Fibroblast of mammary gland (primary cell): ENCODE measurements around the gene MEAF6.
A peak's percentile ranks its signal among the peaks of the same experiment; 100 is the strongest.
"Not testable (repeated sequence)": the region's sequence is repeated elsewhere in the genome, so short reads cannot be mapped to it uniquely, and the experiment has no call there.

ENCODE experiments used
- DNase-seq: peaks from one replicate; pipeline ENCODE4 v3.0.0-alpha.2; 2010; ENCODE audit warnings: low read depth
- H3K4me3 ChIP-seq: 2 replicates; pipeline ENCODE4 v1.5.1; 2011; ENCODE audit warnings: low read depth, mild to moderate bottlenecking, low read length, moderate library complexity; ENCODE audit not compliant: control insufficient read depth
- CTCF ChIP-seq: conservative IDR thresholded peaks from 2 replicates; pipeline ENCODE4 v1.5.1; 2011; ENCODE audit warnings: low read depth, low read length, inconsistent platforms; ENCODE audit not compliant: control insufficient read depth, insufficient read depth

Gene MEAF6

GRCh38 chr1:37517569-37517968 lies 3.0 kb upstream of the MEAF6 start:
- no peak overlapping the region for H3K4me3 ChIP-seq
- DNase-seq, result no peak
- no peak for TF ChIP-seq CTCF

GRCh38 chr1:37515185-37516034 lies 844 bp upstream of the MEAF6 start:
- no peak for TF ChIP-seq CTCF
- H3K4me3 ChIP-seq, result peak overlapping the region; percentile 67
- DNase-seq, result no peak

DNA sequence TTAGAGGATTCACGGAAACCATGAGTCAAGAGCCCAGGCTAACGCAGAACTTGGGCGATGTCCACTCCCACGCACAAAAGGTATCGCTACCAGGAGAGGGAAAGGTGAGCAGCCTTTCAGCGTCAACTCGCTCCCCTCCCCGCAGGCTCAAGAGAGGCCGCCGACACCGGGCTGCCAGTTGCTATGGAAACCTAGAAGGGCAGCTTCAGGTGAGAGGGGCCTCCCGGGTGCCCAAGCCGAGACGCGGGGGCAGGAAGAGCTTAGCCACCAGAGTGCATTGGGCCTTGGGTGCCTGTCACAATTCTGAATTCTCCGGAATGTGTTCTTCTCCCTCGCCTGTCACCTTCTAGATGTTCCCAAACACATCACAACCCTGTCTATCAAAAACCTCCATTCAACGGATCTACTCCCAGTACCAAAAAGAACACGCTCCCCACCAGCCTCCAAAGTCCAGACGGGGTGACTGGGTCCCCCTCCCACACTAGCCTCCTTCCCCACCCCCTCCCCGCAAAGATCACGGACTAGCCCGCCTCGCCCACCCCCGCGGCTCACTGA lies 694 bp downstream of the MEAF6 start:
- H3K4me3 ChIP-seq, result peak overlapping the region; percentile 81
- DNase-seq, result no peak
- no peak for TF ChIP-seq CTCF

GRCh38 chr1:37509181-37509580 lies 5.4 kb downstream of the MEAF6 start:
- TF ChIP-seq CTCF, result peak; percentile 28

GRCh38 chr1:37506740-37507139 lies 7.8 kb downstream of the MEAF6 start:
- no peak for DNase-seq
- H3K4me3 ChIP-seq, result no peak overlapping the region
- no peak for TF ChIP-seq CTCF

More at GRCh38 chr1:37509181-37509580, 5.4 kb downstream of the MEAF6 start:
- DNase-seq, result peak; percentile 38
- H3K4me3 ChIP-seq, result no peak overlapping the region

DNA sequence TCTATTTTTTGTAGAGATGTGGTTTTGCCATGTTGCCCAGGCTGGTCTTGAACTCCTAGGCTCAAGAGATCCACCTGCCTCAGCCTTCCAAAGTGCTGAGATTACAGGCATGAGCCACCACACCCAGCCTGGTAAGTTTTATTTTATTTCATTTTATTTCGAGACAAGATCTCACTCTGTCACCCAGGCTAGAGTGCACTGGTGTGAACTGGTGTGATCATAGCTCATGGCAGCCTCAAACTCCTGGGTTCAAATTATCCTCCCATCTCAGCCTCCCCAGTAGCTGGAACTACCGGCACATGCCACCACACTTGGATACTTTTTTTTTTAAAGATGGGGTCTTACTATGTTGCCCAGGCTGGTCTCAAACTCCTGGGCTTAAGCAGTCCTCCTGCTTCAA lies 11.8 kb downstream of the MEAF6 start:
- not testable (repeated sequence) for H3K4me3 ChIP-seq, DNase-seq

GRCh38 chr1:37502104-37502503 lies 12.5 kb downstream of the MEAF6 start:
- H3K4me3 ChIP-seq, result no peak overlapping the region
- no peak for TF ChIP-seq CTCF
- no peak for DNase-seq
